HG03442 (cell line): ENCODE measurements around the gene SEMA5A.

Experiments used
- ATAC-seq: cut with Tn5 transposase; IDR thresholded peaks from one replicate; pipeline ENCODE4 v1.9.1; 2021; ENCODE audit warnings: mild to moderate bottlenecking, moderate library complexity; ENCODE audit not compliant: unreplicated experiment

Gene SEMA5A

GRCh38 chr5:9523090-9523823 lies 22.6 kb downstream of the SEMA5A start:
- no peak for ATAC-seq

GRCh38 chr5:9519537-9519936 lies 26.3 kb downstream of the SEMA5A start:
- no peak for ATAC-seq

- no peak for ATAC-seq
These were observed 29.3 kb downstream of the SEMA5A start for GRCh38 chr5:9516591-9516990.

- ATAC-seq, result no peak
These were observed 30.4 kb downstream of the SEMA5A start for GRCh38 chr5:9515436-9515835.

- ATAC-seq, result no peak
These were observed 30.9 kb downstream of the SEMA5A start for GRCh38 chr5:9514968-9515367.

- ATAC-seq, result no peak
These were observed 32.0 kb downstream of the SEMA5A start for GRCh38 chr5:9513827-9514226.

- ATAC-seq, result no peak
These were observed 33.4 kb downstream of the SEMA5A start for GRCh38 chr5:9512457-9512856.

- no peak for ATAC-seq
These were observed 37.9 kb downstream of the SEMA5A start for GRCh38 chr5:9507974-9508373.

GRCh38 chr5:9505225-9505624 lies 40.6 kb downstream of the SEMA5A start:
- no peak for ATAC-seq

- no peak for ATAC-seq
These were observed 43.0 kb downstream of the SEMA5A start for GRCh38 chr5:9502864-9503263.

GRCh38 chr5:9502050-9502834 lies 43.6 kb downstream of the SEMA5A start:
- no peak for ATAC-seq

- ATAC-seq, result no peak
These were observed 45.2 kb downstream of the SEMA5A start for GRCh38 chr5:9500625-9501024.

- no peak for ATAC-seq
These were observed 45.7 kb downstream of the SEMA5A start for GRCh38 chr5:9500193-9500592.

GRCh38 chr5:9499498-9499876 lies 46.4 kb downstream of the SEMA5A start:
- peak; percentile 69 for ATAC-seq

GRCh38 chr5:9498541-9499497 lies 47.1 kb downstream of the SEMA5A start:
- no peak for ATAC-seq

- no peak for ATAC-seq
These were observed 48.5 kb downstream of the SEMA5A start for GRCh38 chr5:9497347-9497746.

GRCh38 chr5:9496801-9497200 lies 49.1 kb downstream of the SEMA5A start:
- ATAC-seq, result no peak

GRCh38 chr5:9495121-9495520 lies 50.8 kb downstream of the SEMA5A start:
- no peak for ATAC-seq

- no peak for ATAC-seq
These were observed 51.6 kb downstream of the SEMA5A start for GRCh38 chr5:9494301-9494700.

GRCh38 chr5:9490494-9491097 lies 55.3 kb downstream of the SEMA5A start:
- ATAC-seq, result no peak

GRCh38 chr5:9483779-9484178 lies 62.1 kb downstream of the SEMA5A start:
- ATAC-seq, result no peak
